A673 (cell line): Measurements from ENCODE around the gene CFAP58. TPM values are rescaled to one million over a fixed set of nuclear protein-coding genes. Genes with fewer than 3 reads are reported as not detected.

Experiments used
- BruUV-seq: library from RNA; stranded (reverse); fragments of 400-500 nt; replicated peaks from 2 replicates; lab custom pipeline; 2021; lab: Mats Ljungman, UMichigan
- CTCF ChIA-PET: fragments of 300-600 bp; sonication (Branson Sonifier 250); formaldehyde crosslinking; loops from one replicate; lab custom pipeline; 2022; ENCODE audit warnings: antibody characterized with exemption; lab: Charles Lee
- POLR2A ChIA-PET: fragments of 300-600 bp; sonication (Branson Sonifier 250); formaldehyde crosslinking; loops from one replicate; lab custom pipeline; 2022; ENCODE audit warnings: antibody characterized with exemption; ENCODE audit not compliant: low non-redundant PET; lab: Charles Lee
- DNase-seq: peaks from one replicate; pipeline ENCODE4 v3.0.0-alpha.2; 2015; ENCODE audit warnings: low spot score
- H3K27ac ChIP-seq: fragments of 200-600 bp; sonication (generic); 2 replicates; pipeline ENCODE4 v1.5.1; 2016; ENCODE audit warnings: mixed run types, low read depth, mild to moderate bottlenecking, mixed read lengths, antibody characterized with exemption, low read length; ENCODE audit not compliant: poor library complexity, severe bottlenecking
- H3K27me3 ChIP-seq: fragments of 200-600 bp; sonication (generic); replicated peaks from 2 replicates; pipeline ENCODE4 v1.6.1; 2017; ENCODE audit warnings: mixed run types, low read depth, mild to moderate bottlenecking, mixed read lengths, antibody characterized with exemption, low read length; ENCODE audit not compliant: insufficient read depth, poor library complexity
- H3K36me3 ChIP-seq: fragments of 200-600 bp; sonication (generic); 2 replicates; pipeline ENCODE4 v1.6.1; 2016; ENCODE audit warnings: mixed run types, mild to moderate bottlenecking, mixed read lengths, antibody characterized with exemption, low read length; ENCODE audit not compliant: insufficient read depth, poor library complexity, severe bottlenecking
- H3K4me1 ChIP-seq: fragments of 200-600 bp; sonication (generic); 2 replicates; pipeline ENCODE4 v1.6.1; 2017; ENCODE audit warnings: mixed run types, mild to moderate bottlenecking, mixed read lengths, antibody characterized with exemption, low read length; ENCODE audit not compliant: insufficient read depth, poor library complexity, severe bottlenecking
- H3K4me3 ChIP-seq: fragments of 200-600 bp; sonication (generic); 2 replicates; pipeline ENCODE4 v1.5.1; 2016; ENCODE audit warnings: low read depth, mixed run types, mild to moderate bottlenecking, mixed read lengths, low read length; ENCODE audit not compliant: poor library complexity, severe bottlenecking
- H3K9me3 ChIP-seq: fragments of 200-600 bp; sonication (generic); 2 replicates; pipeline ENCODE4 v1.6.1; 2016; ENCODE audit warnings: mixed run types, low read depth, mild to moderate bottlenecking, mixed read lengths, antibody characterized with exemption, low read length; ENCODE audit not compliant: poor library complexity, severe bottlenecking
- EZH2 ChIP-seq: fragments of 200-600 bp; sonication (generic); IDR thresholded peaks from 2 replicates; pipeline ENCODE4 v1.6.1; 2017; ENCODE audit warnings: borderline replicate concordance, low read depth, mild to moderate bottlenecking, mixed read lengths, antibody characterized with exemption, low read length; ENCODE audit not compliant: poor library complexity, severe bottlenecking
- intact Hi-C: fragments of 100-400 bp; cut with micrococcal nuclease; formaldehyde crosslinking; loops from one replicate; pipeline ENCODE4 v1.10.0; 2022; ENCODE audit not compliant: unreplicated experiment
- total RNA-seq: library from RNA; stranded (reverse); gene quantifications from 2 replicates; pipeline ENCODE4 v1.2.3, GENCODE V29; 2021
- TF ChIP-seq, protein P1 (sequence below): fragments of 300-800, 200-600 bp; sonication (generic); conservative IDR thresholded peaks from 2 replicates; pipeline ENCODE4 v1.5.1; 2017; ENCODE audit warnings: low read depth, mild to moderate bottlenecking, antibody characterized with exemption, low read length, moderate library complexity, mixed read lengths

CFAP58 gene
- total RNA-seq, 1 experiment from 2014 or later, result 0.17 TPM

DNA sequence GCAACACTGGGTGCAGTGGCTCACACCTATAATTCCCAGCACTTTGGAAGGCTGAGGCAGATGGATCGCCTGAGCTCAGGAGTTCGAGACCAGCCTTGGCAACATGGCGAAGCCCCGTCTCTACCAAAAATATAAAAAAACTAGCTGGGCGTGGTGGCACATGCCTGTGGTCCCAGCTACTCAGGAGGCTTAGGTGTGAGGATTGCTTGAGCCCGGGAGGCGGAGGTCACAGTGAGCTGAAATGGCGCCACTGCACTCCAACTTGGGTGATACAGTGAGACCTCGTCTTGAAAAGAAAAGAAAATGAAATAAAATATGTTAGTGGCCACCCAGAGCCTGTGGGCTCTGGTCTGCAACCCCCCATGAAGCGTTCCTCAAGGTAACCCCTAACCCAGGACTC lies 28.7 kb upstream of the CFAP58 start:
- peaks cover 70% of the 10 kb centered on the region for H3K4me1 ChIP-seq

DNA sequence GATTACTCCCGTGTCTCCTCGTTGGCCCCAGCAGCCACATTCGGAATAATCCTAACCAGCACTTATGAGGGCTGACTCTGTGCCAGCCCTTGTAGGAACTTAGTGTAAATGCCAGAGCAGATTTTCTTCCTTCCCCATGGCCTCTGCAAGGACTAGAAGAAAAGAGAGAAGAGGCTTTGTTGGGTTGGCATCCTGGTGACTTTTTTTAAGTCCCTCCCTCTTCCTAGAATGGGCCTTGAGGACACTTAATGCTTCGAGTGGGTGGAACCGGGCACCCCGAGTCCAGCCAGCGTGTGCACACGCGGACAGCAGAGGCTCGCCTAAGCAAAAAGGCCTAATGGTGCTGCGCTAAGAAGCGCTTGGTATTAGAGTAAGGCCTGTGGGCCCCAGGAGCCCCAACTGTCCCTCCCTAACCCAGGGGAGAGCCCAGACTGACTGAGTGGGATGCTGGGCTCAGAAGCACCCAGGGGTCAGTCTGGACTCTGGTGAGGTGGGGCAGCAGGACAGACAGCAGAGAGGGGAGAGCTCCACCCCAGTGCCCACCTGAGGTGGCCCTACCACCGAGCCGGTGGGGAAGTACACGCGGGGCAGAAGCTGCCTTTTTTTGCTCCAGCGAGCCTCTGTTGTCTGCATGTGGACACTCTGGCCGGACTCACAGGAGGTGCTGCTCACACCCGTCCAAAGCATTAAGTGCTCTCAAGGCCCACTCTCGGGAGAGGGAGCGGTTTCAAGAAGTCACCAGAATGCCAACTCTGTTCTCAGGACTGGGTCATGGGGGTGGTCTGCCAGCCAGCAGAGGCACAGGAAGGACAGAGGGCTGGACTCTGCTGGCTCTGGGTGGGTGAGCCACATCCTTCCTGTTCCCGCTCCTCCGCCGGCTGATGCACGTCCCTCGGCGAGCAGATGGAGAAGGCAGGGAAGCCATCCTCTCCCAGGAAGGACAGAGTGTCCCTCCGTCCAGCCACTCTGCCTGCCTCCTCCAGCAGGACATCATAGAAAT lies 27.9 kb upstream of the CFAP58 start:
- H3K27ac ChIP-seq, result peak overlapping the region; percentile 48

More for the DNA sequence above, 28.7 kb upstream of the CFAP58 start:
- DNase-seq, result no peak
- intact Hi-C loops, result no loop called here
- ChIA-PET CTCF (no interaction called here), POLR2A (interaction anchor here (0.5 kb wide), 1 partner anchor 31 kb away, joined by 3 read pairs; no protein-coding TSS in a partner anchor)
- no TSS peak for BruUV-seq
- TF ChIP-seq, protein P1, sequence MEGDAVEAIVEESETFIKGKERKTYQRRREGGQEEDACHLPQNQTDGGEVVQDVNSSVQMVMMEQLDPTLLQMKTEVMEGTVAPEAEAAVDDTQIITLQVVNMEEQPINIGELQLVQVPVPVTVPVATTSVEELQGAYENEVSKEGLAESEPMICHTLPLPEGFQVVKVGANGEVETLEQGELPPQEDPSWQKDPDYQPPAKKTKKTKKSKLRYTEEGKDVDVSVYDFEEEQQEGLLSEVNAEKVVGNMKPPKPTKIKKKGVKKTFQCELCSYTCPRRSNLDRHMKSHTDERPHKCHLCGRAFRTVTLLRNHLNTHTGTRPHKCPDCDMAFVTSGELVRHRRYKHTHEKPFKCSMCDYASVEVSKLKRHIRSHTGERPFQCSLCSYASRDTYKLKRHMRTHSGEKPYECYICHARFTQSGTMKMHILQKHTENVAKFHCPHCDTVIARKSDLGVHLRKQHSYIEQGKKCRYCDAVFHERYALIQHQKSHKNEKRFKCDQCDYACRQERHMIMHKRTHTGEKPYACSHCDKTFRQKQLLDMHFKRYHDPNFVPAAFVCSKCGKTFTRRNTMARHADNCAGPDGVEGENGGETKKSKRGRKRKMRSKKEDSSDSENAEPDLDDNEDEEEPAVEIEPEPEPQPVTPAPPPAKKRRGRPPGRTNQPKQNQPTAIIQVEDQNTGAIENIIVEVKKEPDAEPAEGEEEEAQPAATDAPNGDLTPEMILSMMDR, result no peak
- TF ChIP-seq EZH2, result no peak
- Histone ChIP-seq H3K27ac (peak overlapping the region; percentile 48), H3K36me3 (no peaks in the 10 kb centered on the region), H3K27me3 (no peaks in the 10 kb centered on the region), H3K4me3 (no peak overlapping the region), H3K9me3 (no peaks in the 10 kb centered on the region)

DNA sequence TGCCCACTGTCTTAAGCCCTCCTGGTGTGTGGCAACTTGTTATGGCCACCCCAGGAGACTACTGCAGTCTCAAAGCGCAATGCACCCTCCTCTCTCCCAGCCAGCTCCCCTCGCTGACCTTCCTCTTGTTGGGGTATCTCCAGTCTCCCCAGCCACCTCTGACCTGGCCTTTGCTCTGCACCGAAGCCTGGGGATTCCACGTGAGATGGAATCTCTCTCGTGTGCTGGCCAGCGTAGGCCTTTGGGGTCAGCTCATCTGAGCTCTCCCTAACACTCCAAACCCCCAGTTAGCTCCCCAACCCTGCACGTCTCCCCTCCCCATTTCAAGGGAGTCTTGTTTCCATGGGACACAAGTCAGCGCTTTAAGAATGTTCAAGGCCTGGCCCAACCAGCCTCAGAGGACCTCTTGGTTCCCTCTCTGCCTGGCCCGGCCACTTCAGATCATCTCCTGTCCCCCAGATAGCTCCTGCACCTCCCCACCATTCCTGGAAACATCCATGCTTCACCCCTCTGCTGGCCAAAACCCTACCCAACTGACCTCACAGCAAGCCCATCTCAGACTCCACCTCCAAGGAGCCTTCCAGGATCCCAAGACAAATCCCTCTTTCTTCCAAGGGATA lies 26.5 kb upstream of the CFAP58 start:
- H3K27ac ChIP-seq, result peak overlapping the region; percentile 42
- no peak for TF ChIP-seq EZH2
- TF ChIP-seq, protein P1, result no peak
- POLR2A ChIA-PET, result no interaction called here
- CTCF ChIA-PET, result no interaction called here
- no peak for DNase-seq
- H3K4me1 ChIP-seq, result peaks cover 83% of the 10 kb centered on the region
- H3K36me3 ChIP-seq, result no peaks in the 10 kb centered on the region
- no peaks in the 10 kb centered on the region for H3K27me3 ChIP-seq
- intact Hi-C loops, result no loop called here
- no TSS peak for BruUV-seq
- H3K4me3 ChIP-seq, result no peak overlapping the region
- no peaks in the 10 kb centered on the region for H3K9me3 ChIP-seq

More for the DNA sequence above, 27.9 kb upstream of the CFAP58 start:
- intact Hi-C loops, result no loop called here
- CTCF ChIA-PET, result no interaction called here
- H3K27me3 ChIP-seq, result no peaks in the 10 kb centered on the region
- H3K4me1 ChIP-seq, result peaks cover 79% of the 10 kb centered on the region
- TF ChIP-seq, protein P1, result no peak
- TF ChIP-seq EZH2, result no peak
- no peaks in the 10 kb centered on the region for H3K9me3 ChIP-seq
- POLR2A ChIA-PET, result interaction anchor here (0.5 kb wide), 1 partner anchor 31 kb away, joined by 3 read pairs; no protein-coding TSS in a partner anchor
- no peak for DNase-seq
- H3K4me3 ChIP-seq, result no peak overlapping the region
- no peaks in the 10 kb centered on the region for H3K36me3 ChIP-seq
- no TSS peak for BruUV-seq
